Measurements from ENCODE around the gene PRR13.

Gene PRR13

GRCh38 chr12:53492830-53493609 lies 51.5 kb downstream of the PRR13 start:
- peak; percentile 71 to 81 for DNase-seq (ENCODE audit: low read depth in 2 of 2)

GRCh38 chr12:53493610-53494391 lies 52.3 kb downstream of the PRR13 start:
- DNase-seq (ENCODE audit: low read depth in 2 of 2) = no peak
